Renal cortex interstitium (tissue), 11 donors: Measurements from ENCODE around the gene MRPL48. TPM values are rescaled to one million over a fixed set of nuclear protein-coding genes. Genes with fewer than 3 reads are reported as not detected.
"Not testable (repeated sequence)": the region's sequence is repeated elsewhere in the genome, so short reads cannot be mapped to it uniquely, and the experiment has no call there.

Source experiments
- DNase-seq, 11 donors: peaks; one replicate each; pipeline ENCODE4 v3.0.0-alpha.2; 2013; ENCODE audit warnings: low read depth in 9 of 11, low spot score in 4 of 11; ENCODE audit errors: extremely low read depth in 1 of 11
- polyA plus RNA-seq, 3 donors: library from polyadenylated mRNA; unstranded; fragments of 120-200 nt; gene quantifications; one replicate each; pipeline ENCODE4 v1.2.1, GENCODE V29; 2013; ENCODE audit not compliant: insufficient read length in 3 of 3

Gene MRPL48
- polyA plus RNA-seq, 3 donors, result 53.5 to 75.1 (median 69.4) TPM

- peak; percentile 97 to 100 (median 100) for DNase-seq
These were observed 26.8 kb upstream of the MRPL48 start, which contains the start of gene RAB6A for GRCh38 chr11:73760679-73761402. Gene RAB6A, minus strand, starts transcription at chr11:73761074. Its CDS starts 439 bp downstream, at chr11:73760635.

DNA sequence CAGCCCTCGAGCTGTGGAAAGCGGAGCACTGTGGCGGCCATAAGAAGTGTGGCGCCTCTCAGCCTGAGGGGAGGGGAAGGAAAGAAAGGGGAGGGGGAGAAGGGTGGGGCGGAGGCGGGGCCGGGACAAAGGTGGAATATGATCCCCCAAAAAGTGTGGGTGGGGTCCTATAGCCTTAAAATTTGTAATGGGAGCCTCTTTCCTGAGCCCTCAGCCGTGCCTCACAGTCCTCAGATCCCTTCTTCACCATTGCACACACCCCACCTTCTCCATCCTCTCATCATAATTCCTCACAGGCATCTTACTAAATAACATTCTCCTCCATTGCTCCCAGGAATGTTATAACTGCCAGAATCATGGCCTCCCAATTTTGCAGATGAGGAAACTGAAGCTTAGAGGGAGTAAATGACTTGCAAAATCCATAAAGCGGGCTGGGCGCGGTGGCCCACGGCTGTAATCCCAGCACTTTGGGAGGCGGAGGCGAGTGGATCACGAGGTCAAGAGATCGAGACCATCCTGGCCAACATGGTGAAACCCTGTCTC, 26.2 kb upstream of the MRPL48 start:
- DNase-seq, result no peak

DNA sequence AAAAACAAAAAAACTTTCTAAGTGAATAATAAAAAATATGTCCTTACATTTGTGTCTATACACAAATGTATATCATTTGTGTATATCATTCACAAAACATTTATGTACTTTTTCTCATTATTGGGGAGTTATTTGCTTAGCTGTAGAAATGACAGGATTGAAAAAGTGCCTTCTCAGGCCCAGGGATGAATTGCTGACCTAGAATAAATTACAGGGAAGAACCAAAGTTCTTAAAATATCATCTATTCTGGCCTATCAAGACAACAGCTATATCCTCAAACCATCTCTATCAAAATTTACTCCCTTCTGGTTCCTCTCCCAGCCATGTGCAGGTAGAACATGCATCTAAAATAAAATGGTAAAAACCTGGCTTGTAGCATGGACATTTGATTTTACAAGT, 24.9 kb upstream of the MRPL48 start:
- no peak for DNase-seq

- DNase-seq, result no peak
These were observed 20.9 kb upstream of the MRPL48 start for GRCh38 chr11:73766763-73767162.

DNA sequence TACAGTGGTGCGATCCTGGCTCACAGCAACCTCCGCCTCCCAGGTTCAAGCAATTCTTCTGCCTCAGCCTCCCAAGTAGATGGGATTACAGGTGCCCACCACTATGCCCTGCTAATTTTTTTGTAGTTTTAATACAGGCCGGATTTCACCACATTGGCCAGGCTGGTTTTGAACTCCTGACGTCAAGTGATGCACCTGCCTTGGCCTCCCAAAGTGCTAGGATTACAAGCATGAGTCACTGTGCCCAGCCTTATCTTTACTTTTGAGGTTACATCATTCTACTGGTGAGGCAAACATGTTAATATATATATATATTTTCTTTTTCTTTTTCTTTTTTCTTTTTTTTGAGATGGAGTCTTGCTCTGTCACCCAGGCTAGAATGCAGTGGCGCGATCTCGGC, 16.9 kb upstream of the MRPL48 start:
- not testable (repeated sequence) for DNase-seq

DNA sequence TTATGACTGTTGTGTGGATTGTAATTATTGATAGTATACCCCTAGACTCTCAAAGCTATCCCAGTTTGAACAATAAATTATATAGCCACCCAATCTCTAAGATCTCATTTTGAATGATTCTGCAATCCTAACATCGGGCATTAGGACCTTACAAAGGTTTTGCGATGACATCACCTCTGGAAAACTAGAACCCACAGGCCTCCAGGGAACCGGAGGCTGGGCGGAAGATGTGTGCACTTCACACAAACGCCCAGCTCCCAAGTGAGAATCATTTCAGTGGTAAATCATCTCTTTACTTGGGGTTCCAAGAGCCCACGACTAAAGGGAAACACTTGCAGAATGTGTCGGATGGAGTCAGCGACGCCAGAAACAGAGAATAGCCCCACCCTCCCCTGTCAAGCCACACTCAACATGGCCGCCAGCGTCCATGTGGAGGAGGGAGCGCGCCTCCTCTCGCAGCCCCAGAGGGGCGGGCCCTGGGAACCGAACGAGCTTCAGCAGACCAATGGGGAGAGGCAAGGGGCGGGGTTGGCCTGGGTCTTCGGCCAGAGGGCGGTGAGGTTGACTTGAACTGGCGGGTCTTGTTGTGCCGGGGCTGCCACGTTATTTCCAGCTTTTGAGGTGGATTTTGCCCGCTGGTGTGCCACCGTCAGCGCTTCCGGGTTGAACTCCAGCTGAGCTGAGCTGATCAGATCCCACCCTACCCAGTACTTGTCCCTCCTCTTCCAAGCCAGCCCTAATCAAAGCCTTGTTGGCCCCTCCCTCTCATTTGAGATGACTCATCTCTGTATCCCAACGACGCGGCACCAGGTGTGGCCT, 8.4 kb upstream of the MRPL48 start:
- DNase-seq, result peak; percentile 89 to 97 (median 96)

- no peak for DNase-seq
These were observed 6.4 kb upstream of the MRPL48 start for GRCh38 chr11:73781303-73781702.

GRCh38 chr11:73783483-73784020, 4.1 kb upstream of the MRPL48 start:
- no peak for DNase-seq

DNA sequence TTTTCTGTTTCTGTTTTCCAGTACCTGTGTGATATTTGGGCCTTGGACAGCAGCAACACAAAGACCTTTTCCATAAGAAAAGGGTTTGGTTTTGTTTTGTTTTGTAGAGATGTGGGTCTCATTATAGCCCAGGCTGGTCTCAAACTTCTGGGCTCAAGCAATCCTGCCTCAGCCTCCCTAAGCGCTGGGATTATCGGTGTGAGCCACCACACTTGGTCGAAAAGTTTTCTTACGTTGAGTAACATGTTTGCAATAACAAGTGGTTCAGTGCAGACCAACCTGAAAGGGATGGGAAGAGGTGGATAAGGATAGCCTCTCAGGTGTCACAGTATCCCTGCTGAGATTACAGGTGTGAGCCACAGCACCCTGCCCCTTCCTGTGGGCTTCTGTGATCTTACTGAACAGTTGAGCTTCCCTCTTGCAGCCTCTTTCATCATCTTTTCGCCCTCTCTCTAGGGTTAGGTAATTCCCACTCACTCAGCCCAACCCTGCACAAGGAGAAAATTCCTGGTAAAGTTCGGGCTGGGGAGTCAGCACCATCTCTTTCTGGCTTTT, 3.5 kb upstream of the MRPL48 start:
- no peak for DNase-seq

GRCh38 chr11:73784734-73785133, 2.9 kb upstream of the MRPL48 start:
- DNase-seq, result no peak

- not testable (repeated sequence) for DNase-seq
These were observed 2.2 kb upstream of the MRPL48 start for GRCh38 chr11:73785467-73785866.

- DNase-seq, result no peak
These were observed 527 bp upstream of the MRPL48 start for GRCh38 chr11:73787051-73787642.

DNA sequence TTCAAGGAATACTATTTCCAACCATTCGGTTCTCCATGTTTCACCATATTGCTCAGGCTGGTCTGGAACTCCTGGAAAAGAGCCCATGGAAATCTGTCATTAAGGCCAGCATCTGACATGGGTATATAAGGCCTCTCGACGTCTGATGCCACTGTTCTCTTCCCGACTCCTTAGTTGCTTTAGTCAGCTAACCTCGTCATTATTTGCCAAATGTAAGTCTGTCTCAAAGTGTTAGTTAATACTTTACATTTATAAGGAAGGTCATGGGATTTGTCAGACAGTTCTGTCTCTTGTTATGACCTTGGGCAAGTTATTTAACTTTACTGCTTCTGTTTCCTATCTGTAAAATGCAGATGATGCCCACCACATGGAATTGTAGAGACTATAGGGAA, 1.6 kb downstream of the MRPL48 start:
- DNase-seq, result no peak

GRCh38 chr11:73792584-73792983, 4.9 kb downstream of the MRPL48 start:
- DNase-seq, result no peak

- no peak for DNase-seq
These were observed 8.4 kb downstream of the MRPL48 start for GRCh38 chr11:73795925-73796632.

DNA sequence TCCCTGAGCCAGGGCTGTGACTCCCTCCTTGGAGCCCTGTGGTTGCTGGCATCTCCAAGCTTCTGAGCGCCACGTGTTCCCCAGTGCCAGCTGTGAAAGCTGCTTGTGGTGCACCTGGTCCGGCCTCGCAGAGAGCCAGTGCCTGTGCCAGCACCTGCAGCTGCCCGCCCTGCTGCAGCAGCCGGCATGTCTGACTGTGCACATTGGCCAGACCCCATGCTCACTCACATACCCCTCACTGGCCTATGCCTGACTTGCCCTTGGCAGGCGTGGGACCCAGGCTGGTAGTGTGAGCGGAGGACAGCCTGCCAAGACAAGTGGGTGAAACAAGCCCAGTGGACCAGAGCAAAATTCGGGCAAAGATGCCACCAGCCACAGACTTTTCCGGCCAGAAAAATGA, 9.8 kb downstream of the MRPL48 start:
- no peak for DNase-seq

DNA sequence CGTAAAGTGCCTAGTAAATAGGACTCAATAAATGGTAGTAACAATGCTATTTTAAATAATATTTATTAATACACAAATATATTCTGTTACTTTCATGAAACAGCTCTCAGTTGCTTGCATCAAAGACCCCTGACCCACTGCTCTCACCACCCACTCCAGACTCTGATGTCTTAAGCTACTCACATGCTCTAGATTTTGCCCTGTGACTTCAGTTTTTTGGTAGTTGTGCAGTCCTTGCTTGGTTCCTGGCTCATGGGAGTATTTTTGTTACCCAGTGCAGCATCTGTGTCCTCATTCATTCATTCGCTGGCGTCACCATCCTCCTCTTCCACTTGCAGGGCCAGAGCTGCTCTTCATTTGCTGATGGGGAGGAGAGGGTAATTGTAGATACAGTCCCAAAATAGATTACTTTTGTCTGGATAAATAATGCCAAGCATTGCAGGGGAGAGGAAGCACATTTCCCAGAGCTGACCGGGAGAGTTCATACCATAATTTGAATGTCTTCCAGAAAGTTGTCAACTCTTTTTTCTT, 12.7 kb downstream of the MRPL48 start:
- no peak for DNase-seq

DNA sequence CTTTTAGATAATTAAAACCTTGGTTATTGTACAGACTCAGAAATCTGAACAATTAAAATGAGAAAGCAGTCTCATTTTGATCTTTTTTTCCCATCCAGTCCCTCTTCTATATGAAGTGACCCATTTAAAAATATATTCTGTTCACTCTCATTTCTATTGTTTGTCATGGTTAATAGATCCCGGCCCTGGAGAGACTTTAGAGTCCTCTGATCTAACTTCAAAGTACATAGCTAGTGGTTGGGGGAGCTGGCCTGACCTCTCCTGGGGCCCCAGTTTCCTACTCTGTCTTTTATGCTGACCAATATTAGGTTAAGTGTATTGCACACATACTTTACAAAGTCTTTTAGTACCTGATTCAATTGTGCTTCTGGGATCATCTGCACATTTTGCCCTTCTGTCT, 13.5 kb downstream of the MRPL48 start:
- DNase-seq, result no peak
